A549 (cell line): ENCODE measurements around the gene GRK4.

ENCODE experiments used
- RCOR1 ChIP-seq: fragments of 150-350 bp; IDR thresholded peaks from 2 replicates; pipeline ENCODE4 v1.6.1; 2014; ENCODE audit warnings: antibody characterized with exemption, low read length, low read depth
- TF ChIP-seq, protein P1 (sequence below): fragments of >200 bp; sonication (Bioruptor Twin); formaldehyde crosslinking; IDR thresholded peaks from 3 replicates; pipeline ENCODE4 v1.5.1; 2016
- TF ChIP-seq, protein P2 (sequence below): fragments of 150-350 bp; IDR thresholded peaks from 2 replicates; pipeline ENCODE4 v1.6.1; 2014; ENCODE audit warnings: low read depth, mild to moderate bottlenecking, low read length

DNA sequence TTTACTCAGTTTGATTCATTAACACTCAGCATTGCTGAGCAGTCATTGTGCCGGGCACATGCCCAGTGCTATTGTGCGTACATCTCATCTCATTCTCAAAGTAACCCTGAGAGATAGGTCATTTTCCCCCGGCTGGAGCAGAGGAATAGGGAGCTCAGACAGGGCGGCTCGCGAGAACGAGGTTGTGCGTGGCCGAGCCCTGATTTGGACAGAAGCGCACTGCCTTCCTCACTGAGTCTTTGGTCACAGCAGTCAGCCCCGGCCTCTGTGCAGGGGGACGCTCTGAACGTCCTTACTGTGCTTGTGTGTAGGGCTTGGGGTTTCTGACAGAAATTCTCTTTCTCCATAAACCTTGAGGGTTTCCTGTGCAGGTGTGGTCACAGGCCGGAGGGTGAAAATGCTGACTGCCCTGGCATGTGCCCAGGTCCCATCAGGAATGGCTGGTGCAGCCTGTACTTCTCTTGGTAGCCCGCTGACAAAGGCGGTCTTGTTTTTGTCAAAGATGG is 39.6 kb upstream of the GRK4 start:
- TF ChIP-seq, protein P1, sequence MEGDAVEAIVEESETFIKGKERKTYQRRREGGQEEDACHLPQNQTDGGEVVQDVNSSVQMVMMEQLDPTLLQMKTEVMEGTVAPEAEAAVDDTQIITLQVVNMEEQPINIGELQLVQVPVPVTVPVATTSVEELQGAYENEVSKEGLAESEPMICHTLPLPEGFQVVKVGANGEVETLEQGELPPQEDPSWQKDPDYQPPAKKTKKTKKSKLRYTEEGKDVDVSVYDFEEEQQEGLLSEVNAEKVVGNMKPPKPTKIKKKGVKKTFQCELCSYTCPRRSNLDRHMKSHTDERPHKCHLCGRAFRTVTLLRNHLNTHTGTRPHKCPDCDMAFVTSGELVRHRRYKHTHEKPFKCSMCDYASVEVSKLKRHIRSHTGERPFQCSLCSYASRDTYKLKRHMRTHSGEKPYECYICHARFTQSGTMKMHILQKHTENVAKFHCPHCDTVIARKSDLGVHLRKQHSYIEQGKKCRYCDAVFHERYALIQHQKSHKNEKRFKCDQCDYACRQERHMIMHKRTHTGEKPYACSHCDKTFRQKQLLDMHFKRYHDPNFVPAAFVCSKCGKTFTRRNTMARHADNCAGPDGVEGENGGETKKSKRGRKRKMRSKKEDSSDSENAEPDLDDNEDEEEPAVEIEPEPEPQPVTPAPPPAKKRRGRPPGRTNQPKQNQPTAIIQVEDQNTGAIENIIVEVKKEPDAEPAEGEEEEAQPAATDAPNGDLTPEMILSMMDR, result no peak
- no peak for TF ChIP-seq RCOR1
- TF ChIP-seq, protein P2, sequence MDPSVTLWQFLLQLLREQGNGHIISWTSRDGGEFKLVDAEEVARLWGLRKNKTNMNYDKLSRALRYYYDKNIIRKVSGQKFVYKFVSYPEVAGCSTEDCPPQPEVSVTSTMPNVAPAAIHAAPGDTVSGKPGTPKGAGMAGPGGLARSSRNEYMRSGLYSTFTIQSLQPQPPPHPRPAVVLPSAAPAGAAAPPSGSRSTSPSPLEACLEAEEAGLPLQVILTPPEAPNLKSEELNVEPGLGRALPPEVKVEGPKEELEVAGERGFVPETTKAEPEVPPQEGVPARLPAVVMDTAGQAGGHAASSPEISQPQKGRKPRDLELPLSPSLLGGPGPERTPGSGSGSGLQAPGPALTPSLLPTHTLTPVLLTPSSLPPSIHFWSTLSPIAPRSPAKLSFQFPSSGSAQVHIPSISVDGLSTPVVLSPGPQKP, result no peak
